ENCODE measurements around the gene LEUTX.

- no peak for TF ChIP-seq EZH2 (IDR thresholded peaks at IDR 0.05; ENCODE audit: borderline replicate concordance, low read length)
- TF ChIP-seq CTCF (IDR thresholded peaks at IDR 0.05; ENCODE audit: low read length) = no peak
Observed at GRCh38 chr19:39740395-39740794, 38.3 kb upstream of the LEUTX start.
